ENCODE data around the gene QRSL1.

Gene QRSL1

GRCh38 chr6:106608080-106608668, 21.2 kb upstream of the QRSL1 start:
- H3F3A ChIP-seq (ENCODE audit: control insufficient read depth, insufficient read depth) = no peaks in the 10 kb centered on the region
- H3K9me2 ChIP-seq (replicated peaks; ENCODE audit: control insufficient read depth, low read length) = no peaks in the 10 kb centered on the region
- H3K4me3 ChIP-seq (ENCODE audit: low read length) = peak overlapping the region; percentile 32; the same call in 1 of the 2 replicates
- TF ChIP-seq CTCF (IDR thresholded peaks at IDR 0.05; ENCODE audit: low read depth, low read length, poor library complexity, severe bottlenecking) (peak; percentile 78), EZH2phosphoT487 (IDR thresholded peaks at IDR 0.05; ENCODE audit: borderline replicate concordance, low read length) (no peak)
- H3K79me2 ChIP-seq (ENCODE audit: control insufficient read depth, low read length) = peaks cover 10% of the 10 kb centered on the region; the same call in 1 of the 2 replicates
- H3K36me3 ChIP-seq (ENCODE audit: control insufficient read depth, low read length) = peaks cover 56% of the 10 kb centered on the region
- no peaks in the 10 kb centered on the region for H3K27me3 ChIP-seq (ENCODE audit: control insufficient read depth, low read length)
- H3K9me3 ChIP-seq (ENCODE audit: control insufficient read depth, insufficient read depth, low read length) = peaks cover 3% of the 10 kb centered on the region; the same call in 1 of the 2 replicates
- no peaks in the 10 kb centered on the region for H4K20me1 ChIP-seq (ENCODE audit: control insufficient read depth, insufficient read depth, low read depth, low read length)
- H3K27ac ChIP-seq (ENCODE audit: low read depth, low read length) = 0 out of 2 replicates have a peak overlapping the region, but pooled peaks have one; percentile 26
- H3K4me2 ChIP-seq (ENCODE audit: low read length) = peak overlapping the region; percentile 42
- peaks cover 50% of the 10 kb centered on the region for H3K4me1 ChIP-seq (ENCODE audit: control insufficient read depth, low read length)

GRCh38 chr6:106609699-106610098, 19.7 kb upstream of the QRSL1 start:
- no peak overlapping the region for H3K4me3 ChIP-seq (ENCODE audit: low read length)
- H4K20me1 ChIP-seq (ENCODE audit: control insufficient read depth, insufficient read depth, low read depth, low read length) = no peaks in the 10 kb centered on the region
- peaks cover 49% of the 10 kb centered on the region for H3K4me1 ChIP-seq (ENCODE audit: control insufficient read depth, low read length)
- no peaks in the 10 kb centered on the region for H3F3A ChIP-seq (ENCODE audit: control insufficient read depth, insufficient read depth)
- no peaks in the 10 kb centered on the region for H3K27me3 ChIP-seq (ENCODE audit: control insufficient read depth, low read length)
- peaks cover 51% of the 10 kb centered on the region for H3K36me3 ChIP-seq (ENCODE audit: control insufficient read depth, low read length)
- TF ChIP-seq EZH2phosphoT487 (IDR thresholded peaks at IDR 0.05; ENCODE audit: borderline replicate concordance, low read length) (no peak), CTCF (IDR thresholded peaks at IDR 0.05; ENCODE audit: low read depth, low read length, poor library complexity, severe bottlenecking) (peak; percentile 80)
- no peak overlapping the region for H3K27ac ChIP-seq (ENCODE audit: low read depth, low read length)
- H3K9me2 ChIP-seq (replicated peaks; ENCODE audit: control insufficient read depth, low read length) = no peaks in the 10 kb centered on the region
- H3K79me2 ChIP-seq (ENCODE audit: control insufficient read depth, low read length) = peaks cover 10% of the 10 kb centered on the region; the same call in 1 of the 2 replicates
- H3K4me2 ChIP-seq (ENCODE audit: low read length) = no peak overlapping the region
- H3K9me3 ChIP-seq (ENCODE audit: control insufficient read depth, insufficient read depth, low read length) = peaks cover 3% of the 10 kb centered on the region; the same call in 1 of the 2 replicates

- no peak overlapping the region for H3K4me3 ChIP-seq (ENCODE audit: low read length)
- peaks cover 3% of the 10 kb centered on the region; the same call in 1 of the 2 replicates for H3K9me3 ChIP-seq (ENCODE audit: control insufficient read depth, insufficient read depth, low read length)
- no peak overlapping the region for H3K4me2 ChIP-seq (ENCODE audit: low read length)
- TF ChIP-seq EZH2phosphoT487 (IDR thresholded peaks at IDR 0.05; ENCODE audit: borderline replicate concordance, low read length) = no peak
- TF ChIP-seq CTCF (IDR thresholded peaks at IDR 0.05; ENCODE audit: low read depth, low read length, poor library complexity, severe bottlenecking) = no peak
- H3F3A ChIP-seq (ENCODE audit: control insufficient read depth, insufficient read depth) = no peaks in the 10 kb centered on the region
- no peaks in the 10 kb centered on the region for H4K20me1 ChIP-seq (ENCODE audit: control insufficient read depth, insufficient read depth, low read depth, low read length)
- peaks cover 58% of the 10 kb centered on the region for H3K4me1 ChIP-seq (ENCODE audit: control insufficient read depth, low read length)
- H3K9me2 ChIP-seq (replicated peaks; ENCODE audit: control insufficient read depth, low read length) = no peaks in the 10 kb centered on the region
- H3K27ac ChIP-seq (ENCODE audit: low read depth, low read length) = no peak overlapping the region
- H3K36me3 ChIP-seq (ENCODE audit: control insufficient read depth, low read length) = peaks cover 51% of the 10 kb centered on the region
- H3K27me3 ChIP-seq (ENCODE audit: control insufficient read depth, low read length) = no peaks in the 10 kb centered on the region
- peaks cover 7% of the 10 kb centered on the region; the same call in 1 of the 2 replicates for H3K79me2 ChIP-seq (ENCODE audit: control insufficient read depth, low read length)
Measured at GRCh38 chr6:106611030-106611429, 18.3 kb upstream of the QRSL1 start.

Data from DOHH2 (cell line).